ENCODE data around the gene PCOLCE2. TPM values are rescaled to one million over a fixed set of nuclear protein-coding genes. Genes with fewer than 3 reads are reported as not detected.

Gene PCOLCE2
- total RNA-seq, 1 donor from 2014 or later = 4.2 TPM

GRCh38 chr3:142801746-142802145, 87.1 kb downstream of the PCOLCE2 start:
- H3K9me3 Mint-ChIP-seq = no peaks in the 10 kb centered on the region
- TF ChIP-seq, protein P1, sequence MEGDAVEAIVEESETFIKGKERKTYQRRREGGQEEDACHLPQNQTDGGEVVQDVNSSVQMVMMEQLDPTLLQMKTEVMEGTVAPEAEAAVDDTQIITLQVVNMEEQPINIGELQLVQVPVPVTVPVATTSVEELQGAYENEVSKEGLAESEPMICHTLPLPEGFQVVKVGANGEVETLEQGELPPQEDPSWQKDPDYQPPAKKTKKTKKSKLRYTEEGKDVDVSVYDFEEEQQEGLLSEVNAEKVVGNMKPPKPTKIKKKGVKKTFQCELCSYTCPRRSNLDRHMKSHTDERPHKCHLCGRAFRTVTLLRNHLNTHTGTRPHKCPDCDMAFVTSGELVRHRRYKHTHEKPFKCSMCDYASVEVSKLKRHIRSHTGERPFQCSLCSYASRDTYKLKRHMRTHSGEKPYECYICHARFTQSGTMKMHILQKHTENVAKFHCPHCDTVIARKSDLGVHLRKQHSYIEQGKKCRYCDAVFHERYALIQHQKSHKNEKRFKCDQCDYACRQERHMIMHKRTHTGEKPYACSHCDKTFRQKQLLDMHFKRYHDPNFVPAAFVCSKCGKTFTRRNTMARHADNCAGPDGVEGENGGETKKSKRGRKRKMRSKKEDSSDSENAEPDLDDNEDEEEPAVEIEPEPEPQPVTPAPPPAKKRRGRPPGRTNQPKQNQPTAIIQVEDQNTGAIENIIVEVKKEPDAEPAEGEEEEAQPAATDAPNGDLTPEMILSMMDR (IDR thresholded peaks at IDR 0.05; ENCODE audit: unreplicated experiment) = no peak
- no peaks in the 10 kb centered on the region for H3K36me3 Mint-ChIP-seq
- no peaks in the 10 kb centered on the region for H3K4me1 Mint-ChIP-seq
- DNase-seq (ENCODE audit: low spot score in 2 of 2, unreplicated experiment in 2 of 2) = no peak
- H3K27ac Mint-ChIP-seq = no peak overlapping the region
- H3K4me3 Mint-ChIP-seq = no peak overlapping the region
- H3K27me3 Mint-ChIP-seq (ENCODE audit: low read depth) = no peaks in the 10 kb centered on the region

DNA sequence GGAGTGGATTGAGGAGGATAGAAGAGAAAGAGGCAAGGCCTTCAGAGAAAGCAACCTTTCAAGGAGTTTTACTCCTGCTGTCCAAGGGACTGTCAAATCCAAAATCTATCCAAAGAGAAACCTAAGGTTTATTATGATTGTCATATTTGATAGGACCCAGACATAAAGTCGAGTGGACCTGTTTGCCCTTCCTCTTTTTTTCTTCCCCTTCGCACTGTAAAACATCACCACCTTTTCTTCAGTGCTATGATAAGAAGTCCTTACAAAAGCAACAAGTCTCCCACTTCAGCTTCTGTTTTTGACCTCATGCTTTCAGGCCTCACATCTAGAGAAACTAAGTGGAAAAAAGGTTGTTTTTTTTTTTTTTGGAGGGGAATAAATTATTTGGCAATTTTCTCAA, 92.1 kb downstream of the PCOLCE2 start:
- no peaks in the 10 kb centered on the region for H3K4me1 Mint-ChIP-seq
- TF ChIP-seq, protein P1 (IDR thresholded peaks at IDR 0.05; ENCODE audit: unreplicated experiment) = no peak
- H3K4me3 Mint-ChIP-seq = no peak overlapping the region
- H3K9me3 Mint-ChIP-seq = peaks cover 13% of the 10 kb centered on the region
- DNase-seq (ENCODE audit: low spot score in 2 of 2, unreplicated experiment in 2 of 2) = no peak
- H3K36me3 Mint-ChIP-seq = peaks cover 14% of the 10 kb centered on the region
- H3K27ac Mint-ChIP-seq = no peak overlapping the region
- H3K27me3 Mint-ChIP-seq (ENCODE audit: low read depth) = no peaks in the 10 kb centered on the region

DNA sequence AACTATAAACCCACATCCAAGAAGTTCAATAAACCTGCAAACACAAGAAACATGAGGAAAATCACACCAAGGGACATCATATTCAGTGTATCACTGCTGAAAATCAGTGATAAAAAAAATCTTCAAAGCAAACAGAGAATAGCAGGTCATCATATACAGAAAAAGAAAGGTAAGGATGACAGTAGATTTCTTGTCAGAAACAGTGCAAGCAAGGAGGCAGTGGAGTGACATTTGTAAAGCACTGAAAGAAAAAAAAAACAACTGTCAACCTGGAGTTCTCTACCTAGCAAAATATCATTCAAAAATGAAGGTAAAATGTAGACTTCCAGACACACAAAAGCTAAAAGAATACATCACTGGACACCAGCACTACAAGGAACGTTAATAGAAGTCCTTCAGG, 93.6 kb downstream of the PCOLCE2 start:
- peaks cover 14% of the 10 kb centered on the region for H3K36me3 Mint-ChIP-seq
- DNase-seq (ENCODE audit: low spot score in 2 of 2, unreplicated experiment in 2 of 2) = no peak
- no peak overlapping the region for H3K27ac Mint-ChIP-seq
- no peak overlapping the region for H3K4me3 Mint-ChIP-seq
- H3K9me3 Mint-ChIP-seq = peaks cover 13% of the 10 kb centered on the region
- no peaks in the 10 kb centered on the region for H3K4me1 Mint-ChIP-seq
- TF ChIP-seq, protein P1 (IDR thresholded peaks at IDR 0.05; ENCODE audit: unreplicated experiment) = no peak
- H3K27me3 Mint-ChIP-seq (ENCODE audit: low read depth) = no peaks in the 10 kb centered on the region

GRCh38 chr3:142794508-142794907, 94.4 kb downstream of the PCOLCE2 start:
- H3K27ac Mint-ChIP-seq = no peak overlapping the region
- DNase-seq (ENCODE audit: low spot score in 2 of 2, unreplicated experiment in 2 of 2) = no peak
- no peaks in the 10 kb centered on the region for H3K27me3 Mint-ChIP-seq (ENCODE audit: low read depth)
- peaks cover 13% of the 10 kb centered on the region for H3K9me3 Mint-ChIP-seq
- no peaks in the 10 kb centered on the region for H3K4me1 Mint-ChIP-seq
- H3K36me3 Mint-ChIP-seq = peaks cover 14% of the 10 kb centered on the region
- TF ChIP-seq, protein P1 (IDR thresholded peaks at IDR 0.05; ENCODE audit: unreplicated experiment) = no peak
- H3K4me3 Mint-ChIP-seq = no peak overlapping the region

- Mint-ChIP-seq H3K27ac (no peak overlapping the region), H3K36me3 (peaks cover 9% of the 10 kb centered on the region), H3K4me1 (peaks cover 1% of the 10 kb centered on the region), H3K9me3 (no peaks in the 10 kb centered on the region), H3K27me3 (ENCODE audit: low read depth) (no peaks in the 10 kb centered on the region), H3K4me3 (no peak overlapping the region)
- TF ChIP-seq, protein P1 (IDR thresholded peaks at IDR 0.05; ENCODE audit: unreplicated experiment) = no peak
- DNase-seq (ENCODE audit: low spot score in 2 of 2, unreplicated experiment in 2 of 2) = no peak
These were observed 101.2 kb downstream of the PCOLCE2 start for GRCh38 chr3:142787719-142788118.

GRCh38 chr3:142785996-142786395, 102.9 kb downstream of the PCOLCE2 start:
- no peak overlapping the region for H3K27ac Mint-ChIP-seq
- TF ChIP-seq, protein P1 (IDR thresholded peaks at IDR 0.05; ENCODE audit: unreplicated experiment) = no peak
- H3K4me1 Mint-ChIP-seq = peaks cover 1% of the 10 kb centered on the region
- no peaks in the 10 kb centered on the region for H3K9me3 Mint-ChIP-seq
- no peaks in the 10 kb centered on the region for H3K27me3 Mint-ChIP-seq (ENCODE audit: low read depth)
- H3K36me3 Mint-ChIP-seq = peaks cover 10% of the 10 kb centered on the region
- no peak overlapping the region for H3K4me3 Mint-ChIP-seq
- no peak for DNase-seq (ENCODE audit: low spot score in 2 of 2, unreplicated experiment in 2 of 2)

Measured in mesothelial cell of epicardium (in vitro differentiated cells).